ENCODE data around the gene KLHL3.

The KLHL3 gene

DNA sequence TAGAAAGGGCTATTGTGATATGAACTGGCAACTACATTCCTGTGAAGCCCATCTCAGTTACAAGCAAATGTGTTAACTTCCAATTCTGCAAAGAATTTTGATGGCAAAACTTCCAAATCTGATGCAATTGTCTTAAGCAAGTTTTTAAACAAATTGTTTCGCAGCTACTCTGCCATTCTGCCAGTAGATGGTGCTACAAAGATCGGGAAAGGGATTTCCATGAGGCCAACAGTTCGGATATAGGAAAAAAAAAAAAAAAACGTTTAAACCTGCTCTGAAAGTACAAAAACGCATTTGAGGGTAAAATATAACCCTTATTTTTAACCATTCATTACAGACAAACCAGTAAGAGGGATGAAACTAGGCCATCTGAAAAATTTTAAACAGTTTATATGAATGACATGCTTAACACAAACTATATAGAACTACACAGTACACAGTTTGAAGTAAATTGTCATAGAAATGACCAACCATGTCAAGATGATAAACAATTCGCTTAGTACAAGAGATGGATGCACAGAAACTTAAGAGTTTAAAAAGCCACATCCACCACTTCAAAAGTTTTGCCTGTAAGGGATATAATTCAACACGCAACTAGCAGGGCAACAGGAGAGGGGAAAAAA is 16.1 kb upstream of the KLHL3 start (continued):
- TF ChIP-seq, protein P1, sequence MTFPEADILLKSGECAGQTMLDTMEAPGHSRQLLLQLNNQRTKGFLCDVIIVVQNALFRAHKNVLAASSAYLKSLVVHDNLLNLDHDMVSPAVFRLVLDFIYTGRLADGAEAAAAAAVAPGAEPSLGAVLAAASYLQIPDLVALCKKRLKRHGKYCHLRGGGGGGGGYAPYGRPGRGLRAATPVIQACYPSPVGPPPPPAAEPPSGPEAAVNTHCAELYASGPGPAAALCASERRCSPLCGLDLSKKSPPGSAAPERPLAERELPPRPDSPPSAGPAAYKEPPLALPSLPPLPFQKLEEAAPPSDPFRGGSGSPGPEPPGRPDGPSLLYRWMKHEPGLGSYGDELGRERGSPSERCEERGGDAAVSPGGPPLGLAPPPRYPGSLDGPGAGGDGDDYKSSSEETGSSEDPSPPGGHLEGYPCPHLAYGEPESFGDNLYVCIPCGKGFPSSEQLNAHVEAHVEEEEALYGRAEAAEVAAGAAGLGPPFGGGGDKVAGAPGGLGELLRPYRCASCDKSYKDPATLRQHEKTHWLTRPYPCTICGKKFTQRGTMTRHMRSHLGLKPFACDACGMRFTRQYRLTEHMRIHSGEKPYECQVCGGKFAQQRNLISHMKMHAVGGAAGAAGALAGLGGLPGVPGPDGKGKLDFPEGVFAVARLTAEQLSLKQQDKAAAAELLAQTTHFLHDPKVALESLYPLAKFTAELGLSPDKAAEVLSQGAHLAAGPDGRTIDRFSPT (tag by site-specific recombination; IDR thresholded peaks at IDR 0.05) = no peak
- TF ChIP-seq ZFP37 (tag by site-specific recombination; IDR thresholded peaks at IDR 0.05) = no peak
- no peak for TF ChIP-seq OVOL3 (tag by site-specific recombination; IDR thresholded peaks at IDR 0.05)
- 0 out of 2 replicates have a peak, but pooled peaks have one; percentile 17 for TF ChIP-seq ZFP69B (tag by site-specific recombination; IDR thresholded peaks at IDR 0.05)
- TF ChIP-seq ZNF701 (tag by site-specific recombination; IDR thresholded peaks at IDR 0.05) = no peak
- no peak for TF ChIP-seq GLI2 (tag by site-specific recombination; IDR thresholded peaks at IDR 0.05; ENCODE audit: borderline replicate concordance, low read depth)
- TF ChIP-seq ZNF501 (tag by site-specific recombination; IDR thresholded peaks at IDR 0.05) = peak; percentile 19; the same call in 1 of the 2 replicates
- TF ChIP-seq ZNF157 (tag by site-specific recombination; IDR thresholded peaks at IDR 0.05) = no peak
- TF ChIP-seq SETDB1 (IDR thresholded peaks at IDR 0.05; ENCODE audit: insufficient read length, low read length) = no peak
- no peak for TF ChIP-seq ZNF610 (tag by site-specific recombination; IDR thresholded peaks at IDR 0.05; ENCODE audit: borderline replicate concordance)
- TF ChIP-seq PRDM1 (tag by site-specific recombination; IDR thresholded peaks at IDR 0.05) = no peak
- TF ChIP-seq, protein P2, sequence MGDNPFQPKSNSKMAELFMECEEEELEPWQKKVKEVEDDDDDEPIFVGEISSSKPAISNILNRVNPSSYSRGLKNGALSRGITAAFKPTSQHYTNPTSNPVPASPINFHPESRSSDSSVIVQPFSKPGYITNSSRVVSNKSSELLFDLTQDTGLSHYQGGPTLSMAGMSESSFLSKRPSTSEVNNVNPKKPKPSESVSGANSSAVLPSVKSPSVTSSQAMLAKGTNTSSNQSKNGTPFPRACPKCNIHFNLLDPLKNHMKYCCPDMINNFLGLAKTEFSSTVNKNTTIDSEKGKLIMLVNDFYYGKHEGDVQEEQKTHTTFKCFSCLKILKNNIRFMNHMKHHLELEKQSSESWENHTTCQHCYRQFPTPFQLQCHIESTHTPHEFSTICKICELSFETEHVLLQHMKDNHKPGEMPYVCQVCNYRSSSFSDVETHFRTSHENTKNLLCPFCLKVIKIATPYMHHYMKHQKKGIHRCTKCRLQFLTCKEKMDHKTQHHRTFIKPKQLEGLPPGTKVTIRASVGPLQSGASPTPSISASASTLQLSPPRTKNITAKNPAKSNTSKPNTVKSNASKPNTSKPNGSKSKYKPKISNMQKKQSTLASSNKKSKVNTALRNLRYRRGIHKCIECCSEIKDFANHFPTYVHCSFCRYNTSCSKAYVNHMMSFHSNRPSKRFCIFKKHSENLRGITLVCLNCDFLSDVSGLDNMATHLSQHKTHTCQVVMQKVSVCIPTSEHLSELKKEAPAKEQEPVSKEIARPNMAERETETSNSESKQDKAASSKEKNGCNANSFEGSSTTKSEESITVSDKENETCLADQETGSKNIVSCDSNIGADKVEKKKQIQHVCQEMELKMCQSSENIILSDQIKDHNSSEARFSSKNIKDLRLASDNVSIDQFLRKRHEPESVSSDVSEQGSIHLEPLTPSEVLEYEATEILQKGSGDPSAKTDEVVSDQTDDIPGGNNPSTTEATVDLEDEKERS (tag by site-specific recombination; IDR thresholded peaks at IDR 0.05) = no peak
- TF ChIP-seq ZBTB8A (tag by site-specific recombination; IDR thresholded peaks at IDR 0.05) = 0 out of 2 replicates have a peak, but pooled peaks have one; percentile 19
- TF ChIP-seq ZNF585B (tag by site-specific recombination; IDR thresholded peaks at IDR 0.05) = no peak
- 0 out of 2 replicates have a peak, but pooled peaks have one; percentile 48 for TF ChIP-seq ZNF558 (tag by site-specific recombination; IDR thresholded peaks at IDR 0.05)
- TF ChIP-seq ZNF311 (tag by site-specific recombination; IDR thresholded peaks at IDR 0.05; ENCODE audit: borderline replicate concordance) = no peak
- TF ChIP-seq ZNF654 (tag by site-specific recombination; IDR thresholded peaks at IDR 0.05; ENCODE audit: low read depth) = peak; percentile 71
- TF ChIP-seq, protein P3, sequence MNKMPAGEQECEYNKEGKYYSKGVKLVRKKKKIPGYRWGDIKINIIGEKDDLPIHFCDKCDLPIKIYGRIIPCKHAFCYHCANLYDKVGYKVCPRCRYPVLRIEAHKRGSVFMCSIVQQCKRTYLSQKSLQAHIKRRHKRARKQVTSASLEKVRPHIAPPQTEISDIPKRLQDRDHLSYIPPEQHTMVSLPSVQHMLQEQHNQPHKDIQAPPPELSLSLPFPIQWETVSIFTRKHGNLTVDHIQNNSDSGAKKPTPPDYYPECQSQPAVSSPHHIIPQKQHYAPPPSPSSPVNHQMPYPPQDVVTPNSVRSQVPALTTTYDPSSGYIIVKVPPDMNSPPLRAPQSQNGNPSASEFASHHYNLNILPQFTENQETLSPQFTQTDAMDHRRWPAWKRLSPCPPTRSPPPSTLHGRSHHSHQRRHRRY (tag by site-specific recombination; IDR thresholded peaks at IDR 0.05) = no peak
- no peak for TF ChIP-seq ZNF146 (tag by site-specific recombination; IDR thresholded peaks at IDR 0.05)
- TF ChIP-seq SP7 (tag by site-specific recombination; IDR thresholded peaks at IDR 0.05) = peak; percentile 13; the same call in 1 of the 2 replicates
- TF ChIP-seq HOXA7 (CRISPR knock-in tag; IDR thresholded peaks at IDR 0.05; ENCODE audit: borderline replicate concordance) = no peak
- no peak for TF ChIP-seq ZNF664 (tag by site-specific recombination; IDR thresholded peaks at IDR 0.05)
- TF ChIP-seq, protein P4, sequence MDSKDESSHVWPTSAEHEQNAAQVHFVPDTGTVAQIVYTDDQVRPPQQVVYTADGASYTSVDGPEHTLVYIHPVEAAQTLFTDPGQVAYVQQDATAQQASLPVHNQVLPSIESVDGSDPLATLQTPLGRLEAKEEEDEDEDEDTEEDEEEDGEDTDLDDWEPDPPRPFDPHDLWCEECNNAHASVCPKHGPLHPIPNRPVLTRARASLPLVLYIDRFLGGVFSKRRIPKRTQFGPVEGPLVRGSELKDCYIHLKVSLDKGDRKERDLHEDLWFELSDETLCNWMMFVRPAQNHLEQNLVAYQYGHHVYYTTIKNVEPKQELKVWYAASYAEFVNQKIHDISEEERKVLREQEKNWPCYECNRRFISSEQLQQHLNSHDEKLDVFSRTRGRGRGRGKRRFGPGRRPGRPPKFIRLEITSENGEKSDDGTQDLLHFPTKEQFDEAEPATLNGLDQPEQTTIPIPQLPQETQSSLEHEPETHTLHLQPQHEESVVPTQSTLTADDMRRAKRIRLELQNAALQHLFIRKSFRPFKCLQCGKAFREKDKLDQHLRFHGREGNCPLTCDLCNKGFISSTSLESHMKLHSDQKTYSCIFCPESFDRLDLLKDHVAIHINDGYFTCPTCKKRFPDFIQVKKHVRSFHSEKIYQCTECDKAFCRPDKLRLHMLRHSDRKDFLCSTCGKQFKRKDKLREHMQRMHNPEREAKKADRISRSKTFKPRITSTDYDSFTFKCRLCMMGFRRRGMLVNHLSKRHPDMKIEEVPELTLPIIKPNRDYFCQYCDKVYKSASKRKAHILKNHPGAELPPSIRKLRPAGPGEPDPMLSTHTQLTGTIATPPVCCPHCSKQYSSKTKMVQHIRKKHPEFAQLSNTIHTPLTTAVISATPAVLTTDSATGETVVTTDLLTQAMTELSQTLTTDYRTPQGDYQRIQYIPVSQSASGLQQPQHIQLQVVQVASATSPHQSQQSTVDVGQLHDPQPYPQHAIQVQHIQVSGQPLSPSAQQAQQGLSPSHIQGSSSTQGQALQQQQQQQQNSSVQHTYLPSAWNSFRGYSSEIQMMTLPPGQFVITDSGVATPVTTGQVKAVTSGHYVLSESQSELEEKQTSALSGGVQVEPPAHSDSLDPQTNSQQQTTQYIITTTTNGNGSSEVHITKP (tag by site-specific recombination; IDR thresholded peaks at IDR 0.05) = peak; percentile 26; the same call in 1 of the 2 replicates
- no peak for TF ChIP-seq ZNF514 (tag by site-specific recombination; IDR thresholded peaks at IDR 0.05)
- no peak for TF ChIP-seq ZNF133 (tag by site-specific recombination; IDR thresholded peaks at IDR 0.05)
- no peak for TF ChIP-seq ZNF433 (tag by site-specific recombination; IDR thresholded peaks at IDR 0.05; ENCODE audit: low read depth)
- no peak for TF ChIP-seq ZNF112 (tag by site-specific recombination; IDR thresholded peaks at IDR 0.05)
- TF ChIP-seq IKZF3 (tag by site-specific recombination; IDR thresholded peaks at IDR 0.05) = peak; percentile 93
- TF ChIP-seq ZNF660 (tag by site-specific recombination; IDR thresholded peaks at IDR 0.05) = peak; percentile 62; the same call in 1 of the 2 replicates
- no peak for TF ChIP-seq ZNF791 (tag by site-specific recombination; IDR thresholded peaks at IDR 0.05)
- TF ChIP-seq, protein P5, sequence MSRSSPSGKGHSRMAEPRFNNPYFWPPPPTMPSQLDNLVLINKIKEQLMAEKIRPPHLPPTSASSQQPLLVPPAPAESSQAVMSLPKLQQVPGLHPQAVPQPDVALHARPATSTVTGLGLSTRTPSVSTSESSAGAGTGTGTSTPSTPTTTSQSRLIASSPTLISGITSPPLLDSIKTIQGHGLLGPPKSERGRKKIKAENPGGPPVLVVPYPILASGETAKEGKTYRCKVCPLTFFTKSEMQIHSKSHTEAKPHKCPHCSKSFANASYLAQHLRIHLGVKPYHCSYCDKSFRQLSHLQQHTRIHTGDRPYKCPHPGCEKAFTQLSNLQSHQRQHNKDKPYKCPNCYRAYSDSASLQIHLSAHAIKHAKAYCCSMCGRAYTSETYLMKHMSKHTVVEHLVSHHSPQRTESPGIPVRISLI (tag by site-specific recombination; IDR thresholded peaks at IDR 0.05) = peak; percentile 97
